Measurements from ENCODE around the gene NDRG3. TPM values are rescaled to one million over a fixed set of nuclear protein-coding genes. Genes with fewer than 3 reads are reported as not detected.

The NDRG3 gene
- total and polyA plus RNA-seq, 2 of the 8 experiments (the other 6 are each of a cell fraction or from before 2014, with no cell fraction given) = 25.7 to 32.3 TPM

- no peak overlapping the region for H2BK120ac ChIP-seq (replicated peaks; ENCODE audit: low read depth, low read length)
- H2BK15ac ChIP-seq (ENCODE audit: low read length) = no peak overlapping the region
- H3K27ac ChIP-seq (ENCODE audit: low read depth, low read length) = no peak overlapping the region
- H2BK5ac ChIP-seq (ENCODE audit: low read depth, low read length) = no peak overlapping the region
- no peak overlapping the region for H3K18ac ChIP-seq (ENCODE audit: extremely low read depth, low read length)
- H3K56ac ChIP-seq (replicated peaks; ENCODE audit: insufficient read length, low read depth, low read length) = no peak overlapping the region
- no peak overlapping the region for H3K14ac ChIP-seq (ENCODE audit: insufficient read length)
- POLR2A ChIA-PET (ENCODE audit: partially characterized antibody) = interaction anchor here (1.5 to 1.6 kb wide), 2 partner anchors 14 to 63 kb away, joined by 3 to 4 read pairs; no protein-coding TSS in a partner anchor
- 74% methylated on average over 4 of the region's 4 CpGs; no CpG with 5 or more reads in 1 of the 2 experiments for WGBS, 2 experiments (ENCODE audit: extremely low coverage in 1 of 2, insufficient coverage in 1 of 2, insufficient read length in 1 of 2, insufficient replicate concordance in 2 of 2, low coverage in 1 of 2, low lambda C conversion rate in 2 of 2, missing lambda C conversion rate in 1 of 2)
- no peaks in the 10 kb centered on the region for H4K20me1 ChIP-seq (replicated peaks in 1 of 2; ENCODE audit: control insufficient read depth in 1 of 2, insufficient read depth in 2 of 2, low read length in 2 of 2)
- CTCF ChIA-PET (ENCODE audit: partially characterized antibody) = interaction anchor here (0.8 to 2.2 kb wide), 6 partner anchors 12 to 68 kb away, joined by 3 to 9 read pairs (median 3); partner anchors contain the start of gene DSN1
- no peak overlapping the region for H3K4me2 ChIP-seq (ENCODE audit: insufficient read depth in 1 of 2, low read depth in 2 of 2, low read length in 2 of 2)
- H4K5ac ChIP-seq (ENCODE audit: insufficient read length, low read depth, low read length) = no peak overlapping the region
- peaks cover 0 to 8% of the 10 kb centered on the region in 2 experiments; a peak in 2 of 4 replicates for H3K79me2 ChIP-seq (ENCODE audit: control insufficient read depth in 1 of 2, insufficient read depth in 2 of 2, low read length in 2 of 2)
- no peak overlapping the region for H2AK5ac ChIP-seq (ENCODE audit: low read depth, low read length)
- H3K4ac ChIP-seq (replicated peaks; ENCODE audit: insufficient read length, low read depth, low read length) = no peak overlapping the region
- H4K8ac ChIP-seq (ENCODE audit: extremely low read depth, insufficient read depth, low read length) = no peak overlapping the region
- no peak overlapping the region for H2BK12ac ChIP-seq (ENCODE audit: low read depth, low read length)
- H2BK20ac ChIP-seq (ENCODE audit: low read length) = no peak overlapping the region
- peaks cover 4% of the 10 kb centered on the region for H3K23me2 ChIP-seq (ENCODE audit: low read depth, low read length)
- no peaks in the 10 kb centered on the region for H3K79me1 ChIP-seq (ENCODE audit: low read depth, low read length)
- no peak for DNase-seq (ENCODE audit: low read depth in 1 of 2, low spot score in 2 of 2)
- H4K91ac ChIP-seq (replicated peaks; ENCODE audit: insufficient read length, low read length) = no peak overlapping the region
- FAIRE-seq = no peak
- H3K23ac ChIP-seq (ENCODE audit: insufficient read length) = no peak overlapping the region
- peaks cover 0 to 14% (median 4%) of the 10 kb centered on the region in 4 experiments; a peak in 4 of 7 replicates for H3K4me1 ChIP-seq (replicated peaks in 1 of 4; ENCODE audit: control insufficient read depth in 3 of 4, insufficient read depth in 4 of 4, low read length in 3 of 4)
- H3K9ac ChIP-seq (replicated peaks in 1 of 4; ENCODE audit: extremely low read depth in 1 of 4, low read depth in 3 of 4, low read length in 3 of 4) = no peak overlapping the region
- no peak overlapping the region for H3K4me3 ChIP-seq (ENCODE audit: extremely low read depth in 1 of 4, insufficient read depth in 2 of 4, low read depth in 3 of 4, low read length in 4 of 4)
- H2AFZ ChIP-seq (ENCODE audit: low read length) = no peak overlapping the region
- H3K36me3 ChIP-seq (ENCODE audit: control insufficient read depth in 2 of 4, insufficient read depth in 4 of 4, low read length in 3 of 4) = no peaks in the 10 kb centered on the region
- H3K9me3 ChIP-seq (ENCODE audit: insufficient read depth in 2 of 2, low read depth in 1 of 2, low read length in 1 of 2) = no peaks in the 10 kb centered on the region
- H3K27me3 ChIP-seq (replicated peaks in 1 of 4; ENCODE audit: control insufficient read depth in 3 of 4, extremely low read depth in 1 of 4, insufficient read depth in 3 of 4, low read length in 3 of 4) = no peaks in the 10 kb centered on the region
- TF ChIP-seq ASH2L (IDR thresholded peaks at IDR 0.05; ENCODE audit: low read length) = no peak
- TF ChIP-seq KDM1A (IDR thresholded peaks at IDR 0.05; ENCODE audit: borderline replicate concordance, low read length) = no peak
- TF ChIP-seq ATF2 (IDR thresholded peaks at IDR 0.05; ENCODE audit: low read length) = no peak
- no peak for TF ChIP-seq SIRT6 (IDR thresholded peaks at IDR 0.05; ENCODE audit: low read length)
- no peak for TF ChIP-seq CEBPB (IDR thresholded peaks at IDR 0.05; ENCODE audit: low read depth, low read length)
- no peak for TF ChIP-seq KDM4A (IDR thresholded peaks at IDR 0.05; ENCODE audit: low read depth, low read length, severe bottlenecking)
- TF ChIP-seq POU5F1 (IDR thresholded peaks at IDR 0.05; ENCODE audit: low read depth, low read length) = no peak
- no peak for TF ChIP-seq CHD1 (IDR thresholded peaks at IDR 0.05; ENCODE audit: low read depth, low read length)
- no peak for TF ChIP-seq CTBP2 (IDR thresholded peaks at IDR 0.05; ENCODE audit: borderline replicate concordance, insufficient read depth, insufficient read length, low read length)
- TF ChIP-seq JUN (IDR thresholded peaks at IDR 0.05; ENCODE audit: low read depth, low read length) = no peak
- no peak for TF ChIP-seq HDAC2 (IDR thresholded peaks at IDR 0.05; ENCODE audit: borderline replicate concordance in 1 of 2, low read depth in 2 of 2, low read length in 2 of 2)
- no peak for TF ChIP-seq RFX5 (IDR thresholded peaks at IDR 0.05; ENCODE audit: borderline replicate concordance, low read depth, low read length)
- no peak for TF ChIP-seq SP4 (IDR thresholded peaks at IDR 0.05; ENCODE audit: low read length)
These were observed 4.8 kb downstream of the NDRG3 start for GRCh38 chr20:36741072-36741471.

Measured in H1 (cell line).